Ovary (tissue), 3 donors: Measurements from ENCODE around the gene HAUS3.

Experiments used
- CTCF ChIP-seq, 3 donors: fragments of 450-650 bp in 2 of 3; fragments of 200-600 bp in 1 of 3; IDR thresholded peaks; one replicate each; pipeline versions ENCODE4 v1.5.1 to v1.8.0; 2016 to 2022; ENCODE audit warnings: antibody characterized with exemption in 3 of 3, mild to moderate bottlenecking in 1 of 3
- POLR2A ChIP-seq: fragments of 450-650 bp; IDR thresholded peaks from one replicate; pipeline ENCODE4 v1.6.1; 2017; ENCODE audit warnings: antibody characterized with exemption, mild to moderate bottlenecking, moderate library complexity
- donor health status: DM: no; HTN: no; CAD: no.

- TF ChIP-seq CTCF (IDR thresholded peaks at IDR 0.05) = no peak
- no peak for TF ChIP-seq POLR2A
Observed at GRCh38 chr4:2243681-2244380, 1.9 kb upstream of the HAUS3 start.
